CD4-positive, alpha-beta T cell (primary cell): ENCODE results near the gene SCAANT1. TPM values are rescaled to one million over a fixed set of nuclear protein-coding genes. Genes with fewer than 3 reads are reported as not detected.
A peak's percentile ranks its signal among the peaks of the same experiment; 100 is the strongest.

ENCODE experiments used
- ATAC-seq: fragments of 200-7000 bp; cut with Tn5 transposase; one replicate; pipeline ENCODE4 v1.10.0; 2022; ENCODE audit warnings: mild to moderate bottlenecking; ENCODE audit not compliant: poor library complexity
- CTCF ChIA-PET: fragments of 350-600 bp; sonication (Branson Sonifier 250); formaldehyde crosslinking; loops from one replicate; lab custom pipeline; 2021; ENCODE audit warnings: antibody characterized with exemption, inconsistent platforms; lab: Charles Lee
- POLR2A ChIA-PET: fragments of 350-600 bp; sonication (Branson Sonifier 250); formaldehyde crosslinking; loops from one replicate; lab custom pipeline; 2021; ENCODE audit warnings: antibody characterized with exemption, inconsistent platforms; lab: Charles Lee
- DNase-seq, 14 experiments: peaks; one replicate each; pipeline ENCODE4 v3.0.0-alpha.2; 2013 to 2020; ENCODE audit warnings: mixed read lengths in 2 of 14
- H3K27ac ChIP-seq, 2 donors: one replicate each; pipeline versions ENCODE4 v1.5.1 to v1.7.0; 2013; ENCODE audit warnings: low read length in 2 of 2, low read depth in 1 of 2, mild to moderate bottlenecking in 1 of 2
- H3K27me3 ChIP-seq, 2 experiments: 1 replicate in 1 of 2; 2 replicates in 1 of 2; pipeline versions ENCODE4 v1.6.1 to v1.7.0; 2013; ENCODE audit warnings: low read length in 2 of 2, control low read depth in 1 of 2, mild to moderate bottlenecking in 1 of 2, moderate library complexity in 1 of 2; ENCODE audit not compliant: insufficient read depth in 2 of 2, control insufficient read depth in 1 of 2
- H3K36me3 ChIP-seq: one replicate; pipeline ENCODE4 v1.6.1; 2013; ENCODE audit warnings: low read length, control low read depth; ENCODE audit not compliant: insufficient read depth
- H3K4me1 ChIP-seq: one replicate; pipeline ENCODE4 v1.6.1; 2013; ENCODE audit warnings: low read length, control low read depth; ENCODE audit not compliant: insufficient read depth
- H3K4me3 ChIP-seq: one replicate; pipeline ENCODE4 v1.5.1; 2013; ENCODE audit warnings: mild to moderate bottlenecking, low read length, moderate library complexity
- H3K9me3 ChIP-seq, 2 experiments: 1 replicate in 1 of 2; 2 replicates in 1 of 2; pipeline versions ENCODE4 v1.6.1 to v1.7.0; 2013; ENCODE audit warnings: low read length in 2 of 2, mild to moderate bottlenecking in 2 of 2, control low read depth in 1 of 2, moderate library complexity in 1 of 2; ENCODE audit not compliant: control insufficient read depth in 1 of 2, insufficient read depth in 1 of 2
- H3K27ac Mint-ChIP-seq: one replicate; pipeline ENCODE4 v1.8.0; 2020; ENCODE audit warnings: mixed read lengths
- H3K27me3 Mint-ChIP-seq: one replicate; pipeline ENCODE4 v1.8.0; 2021; ENCODE audit warnings: mixed read lengths
- H3K36me3 Mint-ChIP-seq: one replicate; pipeline ENCODE4 v1.8.0; 2021; ENCODE audit warnings: low read depth, mixed read lengths
- H3K4me1 Mint-ChIP-seq: one replicate; pipeline ENCODE4 v1.8.0; 2021; ENCODE audit warnings: low read depth, mixed read lengths
- H3K4me3 Mint-ChIP-seq: one replicate; pipeline ENCODE4 v1.8.0; 2020; ENCODE audit warnings: mild to moderate bottlenecking, mixed read lengths
- H3K9me3 Mint-ChIP-seq: one replicate; pipeline ENCODE4 v1.8.0; 2020; ENCODE audit warnings: mixed read lengths
- CTCF ChIP-seq: fragments of 200-600 bp; IDR thresholded peaks from one replicate; pipeline ENCODE4 v1.8.0; 2022; ENCODE audit warnings: antibody characterized with exemption, mild to moderate bottlenecking
- intact Hi-C, 2 experiments: fragments of 100-400 bp; cut with DNase I in 1 of 2; cut with micrococcal nuclease in 1 of 2; formaldehyde crosslinking; loops; one replicate each; pipeline versions ENCODE4 v1.15.1 to v1.9.0; 2023 to 2025; cut with DNase I, micrococcal nuclease
- total RNA-seq, 174 experiments: library from RNA in 2 of 174; stranded (reverse) in 2 of 174; gene quantifications; one replicate each; pipeline ENCODE4 v1.2.3 and lab custom pipeline; 2021 to 2026

Gene SCAANT1
- total RNA-seq, 2 experiments from 2014 or later: 1.4 to 2.1 TPM

GRCh38 chr3:63880653-63881052 is 31.5 kb downstream of the SCAANT1 start:
- H3K4me3 ChIP-seq: no peak overlapping the region
- peak overlapping the region; percentile 0 for H3K27ac Mint-ChIP-seq
- POLR2A ChIA-PET: no interaction called here

GRCh38 chr3:63878394-63879060 is 33.7 kb downstream of the SCAANT1 start:
- H3K4me1 Mint-ChIP-seq: peaks cover 80% of the 10 kb centered on the region
- no peak for TF ChIP-seq CTCF
- DNase-seq (no peak), ATAC-seq (no peak)
- no peak overlapping the region for H3K4me3 Mint-ChIP-seq
- ChIA-PET POLR2A (interaction anchor here (1.2 kb wide), 1 partner anchor 15 kb away, joined by 6 read pairs; the partner anchor contains the start of genes ATXN7 and THOC7), CTCF (no interaction called here)
- no peaks in the 10 kb centered on the region for H3K9me3 Mint-ChIP-seq
- peak overlapping the region; percentile 0 for H3K27ac Mint-ChIP-seq
- Histone ChIP-seq H3K4me1 (peaks cover 19% of the 10 kb centered on the region), H3K36me3 (peaks cover under 1% of the 10 kb centered on the region), H3K9me3 (no peaks in the 10 kb centered on the region), H3K27me3 (no peaks in the 10 kb centered on the region), H3K4me3 (no peak overlapping the region), H3K27ac (no peak overlapping the region)
- intact Hi-C loops: no loop called here
- H3K36me3 Mint-ChIP-seq: no peaks in the 10 kb centered on the region
- no peaks in the 10 kb centered on the region for H3K27me3 Mint-ChIP-seq

More at GRCh38 chr3:63880653-63881052, 31.5 kb downstream of the SCAANT1 start:
- peaks cover 69% of the 10 kb centered on the region for H3K4me1 Mint-ChIP-seq
- DNase-seq (no peak), ATAC-seq (no peak)
- CTCF ChIA-PET: no interaction called here
- intact Hi-C loops: no loop called here
- peaks cover 16% of the 10 kb centered on the region for H3K4me1 ChIP-seq
- H3K27me3 Mint-ChIP-seq: no peaks in the 10 kb centered on the region
- no peaks in the 10 kb centered on the region for H3K27me3 ChIP-seq
- H3K27ac ChIP-seq: no peak overlapping the region
- no peaks in the 10 kb centered on the region for H3K36me3 Mint-ChIP-seq
- no peaks in the 10 kb centered on the region for H3K36me3 ChIP-seq
- no peaks in the 10 kb centered on the region for H3K9me3 Mint-ChIP-seq
- peak overlapping the region; percentile 12 for H3K4me3 Mint-ChIP-seq
- no peaks in the 10 kb centered on the region for H3K9me3 ChIP-seq
- TF ChIP-seq CTCF: no peak

GRCh38 chr3:63877737-63878393 is 34.3 kb downstream of the SCAANT1 start:
- Histone ChIP-seq H3K4me1 (peaks cover 19% of the 10 kb centered on the region), H3K36me3 (peaks cover 5% of the 10 kb centered on the region), H3K27ac (no peak overlapping the region), H3K27me3 (no peaks in the 10 kb centered on the region), H3K4me3 (no peak overlapping the region), H3K9me3 (no peaks in the 10 kb centered on the region)
- no peak for ATAC-seq
- intact Hi-C loops: no loop called here
- no peaks in the 10 kb centered on the region for H3K27me3 Mint-ChIP-seq
- no peak for DNase-seq
- TF ChIP-seq CTCF: no peak
- H3K9me3 Mint-ChIP-seq: no peaks in the 10 kb centered on the region
- H3K4me3 Mint-ChIP-seq: no peak overlapping the region
- POLR2A ChIA-PET: interaction anchor here (0.8 to 2.2 kb wide), 5 partner anchors 10 to 101 kb away, joined by 3 to 6 read pairs (median 6); partner anchors contain the start of genes ATXN7 and THOC7
- H3K27ac Mint-ChIP-seq: peak overlapping the region; percentile 0
- no peaks in the 10 kb centered on the region for H3K36me3 Mint-ChIP-seq
- H3K4me1 Mint-ChIP-seq: peaks cover 80% of the 10 kb centered on the region
- CTCF ChIA-PET: interaction anchor here (1.1 to 1.2 kb wide), 2 partner anchors 10 to 12 kb away, joined by 3 read pairs; no protein-coding TSS in a partner anchor
